Stimulated activated CD8-positive, alpha-beta memory T cell treated with anti-CD3 and anti-CD28 coated beads, Interleukin-4, amount 100 ng/mL, for 1 hour (primary cell): Measurements from ENCODE around the gene GRID1.
"Not testable (repeated sequence)": the region's sequence is repeated elsewhere in the genome, so short reads cannot be mapped to it uniquely, and the experiment has no call there.

Experiments used
- DNase-seq, 2 donors: peaks; one replicate each; pipeline ENCODE4 v3.0.0-alpha.2; 2020; ENCODE audit warnings: low read depth in 2 of 2, low spot score in 1 of 2

The GRID1 gene

GRCh38 chr10:85787881-85788280 is 578.7 kb downstream of the GRID1 start:
- DNase-seq, result no peak

- DNase-seq, result no peak
These were observed 579.2 kb downstream of the GRID1 start for GRCh38 chr10:85787393-85787792.

- DNase-seq, result no peak
These were observed 580.1 kb downstream of the GRID1 start for GRCh38 chr10:85786401-85786899.

GRCh38 chr10:85784792-85785191 is 581.8 kb downstream of the GRID1 start:
- DNase-seq, result no peak

- DNase-seq, result no peak
These were observed 585.2 kb downstream of the GRID1 start for GRCh38 chr10:85781404-85781803.

- DNase-seq, result no peak
These were observed 588.5 kb downstream of the GRID1 start for GRCh38 chr10:85778074-85778473.

GRCh38 chr10:85767891-85768290 is 598.7 kb downstream of the GRID1 start:
- DNase-seq, result no peak

- no peak for DNase-seq
These were observed 602.5 kb downstream of the GRID1 start for GRCh38 chr10:85764108-85764507.

- no peak for DNase-seq
These were observed 604.6 kb downstream of the GRID1 start for GRCh38 chr10:85761906-85762445.

GRCh38 chr10:85741626-85742300 is 624.8 kb downstream of the GRID1 start:
- no peak for DNase-seq

GRCh38 chr10:85735997-85736396 is 630.6 kb downstream of the GRID1 start:
- no peak for DNase-seq

GRCh38 chr10:85734791-85735190 is 631.8 kb downstream of the GRID1 start:
- DNase-seq, result no peak

- no peak for DNase-seq
These were observed 642.4 kb downstream of the GRID1 start for GRCh38 chr10:85724215-85724614.

- no peak for DNase-seq
These were observed 645.5 kb downstream of the GRID1 start for GRCh38 chr10:85720931-85721590.

GRCh38 chr10:85719408-85719807 is 647.2 kb downstream of the GRID1 start:
- DNase-seq, result no peak

- DNase-seq, result no peak
These were observed 652.7 kb downstream of the GRID1 start for GRCh38 chr10:85713885-85714284.

GRCh38 chr10:85702768-85703167 is 663.8 kb downstream of the GRID1 start:
- no peak for DNase-seq

- DNase-seq, result not testable (repeated sequence)
These were observed 667.5 kb downstream of the GRID1 start for GRCh38 chr10:85699066-85699465.

- no peak for DNase-seq
These were observed 669.7 kb downstream of the GRID1 start for GRCh38 chr10:85696893-85697292.

- DNase-seq, result no peak
These were observed 684.0 kb downstream of the GRID1 start for GRCh38 chr10:85682621-85683020.

- no peak for DNase-seq
These were observed 686.9 kb downstream of the GRID1 start for GRCh38 chr10:85679710-85680109.

- DNase-seq, result no peak
These were observed 687.5 kb downstream of the GRID1 start for GRCh38 chr10:85679061-85679460.
